Colonic mucosa (tissue), 4 donors: ENCODE results near the gene HLA-G. TPM values are rescaled to one million over a fixed set of nuclear protein-coding genes. Genes with fewer than 3 reads are reported as not detected.

Experiments used
- DNase-seq: peaks from one replicate; pipeline ENCODE4 v3.0.0-alpha.2; 2020
- H3K27ac ChIP-seq: fragments of 200-600 bp; one replicate; pipeline ENCODE4 v1.8.0; 2021
- H3K27me3 ChIP-seq: fragments of 200-600 bp; one replicate; pipeline ENCODE4 v1.8.0; 2021
- H3K36me3 ChIP-seq: fragments of 200-600 bp; one replicate; pipeline ENCODE4 v1.8.0; 2021
- H3K4me1 ChIP-seq: fragments of 200-600 bp; one replicate; pipeline ENCODE4 v1.8.0; 2021; ENCODE audit warnings: mild to moderate bottlenecking
- H3K4me3 ChIP-seq: fragments of 200-600 bp; one replicate; pipeline ENCODE4 v1.8.0; 2021
- H3K9ac ChIP-seq, 2 donors: one replicate each; pipeline ENCODE4 v1.7.0; 2013; ENCODE audit warnings: control low read depth in 2 of 2, low read depth in 2 of 2, low read length in 2 of 2
- H3K9me3 ChIP-seq: fragments of 200-600 bp; one replicate; pipeline ENCODE4 v1.8.0; 2021
- intact Hi-C: fragments of 100-400 bp; cut with DNase I; formaldehyde crosslinking; loops from one replicate; pipeline ENCODE4 v1.14.1; 2022
- total RNA-seq, 2 donors: library from RNA; stranded (reverse); fragmentation: NEBNext Ultra II Directional in 1 of 2; extraction: Animal tissue kit (Norgen Biotek cat#: 25700) in 1 of 2; gene quantifications; one replicate each; pipeline ENCODE4 v1.2.1, GENCODE V29; 2021
- TF ChIP-seq, protein P1 (sequence below): fragments of 200-600 bp; IDR thresholded peaks from one replicate; pipeline ENCODE4 v1.8.0; 2022; ENCODE audit warnings: antibody characterized with exemption, mild to moderate bottlenecking
- donor health status: healthy.
- donor health status: DM: no; HTN: no; CAD: no.
- donor health status: DM: no; HTN: no; CAD: no.

The HLA-G gene
- total RNA-seq, 2 donors from 2014 or later = 55.3 to 91.3 TPM

DNA sequence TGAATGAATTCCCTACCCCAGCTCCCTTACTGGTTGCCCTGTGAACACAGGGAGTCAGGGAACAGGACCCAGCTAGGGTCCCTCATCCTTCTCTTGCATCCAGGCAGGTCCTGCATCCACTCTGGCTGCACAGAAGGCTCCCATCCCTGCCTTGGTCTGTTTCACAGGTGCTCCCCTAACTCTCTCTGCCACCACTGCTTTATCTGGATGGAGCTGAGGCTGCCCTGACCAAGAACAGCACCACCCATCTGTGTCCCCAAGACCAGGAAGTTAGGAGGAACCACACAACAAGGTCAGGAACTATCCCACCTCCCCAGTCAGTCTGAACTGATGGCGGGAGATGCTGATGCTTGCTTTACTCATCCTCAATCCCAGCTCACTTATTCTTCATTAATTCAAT is 16.2 kb upstream of the HLA-G start:
- no peaks in the 10 kb centered on the region for H3K4me1 ChIP-seq
- intact Hi-C loops = no loop called here
- no peaks in the 10 kb centered on the region for H3K27me3 ChIP-seq
- no peaks in the 10 kb centered on the region for H3K36me3 ChIP-seq
- TF ChIP-seq, protein P1, sequence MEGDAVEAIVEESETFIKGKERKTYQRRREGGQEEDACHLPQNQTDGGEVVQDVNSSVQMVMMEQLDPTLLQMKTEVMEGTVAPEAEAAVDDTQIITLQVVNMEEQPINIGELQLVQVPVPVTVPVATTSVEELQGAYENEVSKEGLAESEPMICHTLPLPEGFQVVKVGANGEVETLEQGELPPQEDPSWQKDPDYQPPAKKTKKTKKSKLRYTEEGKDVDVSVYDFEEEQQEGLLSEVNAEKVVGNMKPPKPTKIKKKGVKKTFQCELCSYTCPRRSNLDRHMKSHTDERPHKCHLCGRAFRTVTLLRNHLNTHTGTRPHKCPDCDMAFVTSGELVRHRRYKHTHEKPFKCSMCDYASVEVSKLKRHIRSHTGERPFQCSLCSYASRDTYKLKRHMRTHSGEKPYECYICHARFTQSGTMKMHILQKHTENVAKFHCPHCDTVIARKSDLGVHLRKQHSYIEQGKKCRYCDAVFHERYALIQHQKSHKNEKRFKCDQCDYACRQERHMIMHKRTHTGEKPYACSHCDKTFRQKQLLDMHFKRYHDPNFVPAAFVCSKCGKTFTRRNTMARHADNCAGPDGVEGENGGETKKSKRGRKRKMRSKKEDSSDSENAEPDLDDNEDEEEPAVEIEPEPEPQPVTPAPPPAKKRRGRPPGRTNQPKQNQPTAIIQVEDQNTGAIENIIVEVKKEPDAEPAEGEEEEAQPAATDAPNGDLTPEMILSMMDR = no peak
- H3K9ac ChIP-seq = no peak overlapping the region
- H3K9me3 ChIP-seq = no peaks in the 10 kb centered on the region
- DNase-seq = no peak
- no peak overlapping the region for H3K27ac ChIP-seq
- no peak overlapping the region for H3K4me3 ChIP-seq

DNA sequence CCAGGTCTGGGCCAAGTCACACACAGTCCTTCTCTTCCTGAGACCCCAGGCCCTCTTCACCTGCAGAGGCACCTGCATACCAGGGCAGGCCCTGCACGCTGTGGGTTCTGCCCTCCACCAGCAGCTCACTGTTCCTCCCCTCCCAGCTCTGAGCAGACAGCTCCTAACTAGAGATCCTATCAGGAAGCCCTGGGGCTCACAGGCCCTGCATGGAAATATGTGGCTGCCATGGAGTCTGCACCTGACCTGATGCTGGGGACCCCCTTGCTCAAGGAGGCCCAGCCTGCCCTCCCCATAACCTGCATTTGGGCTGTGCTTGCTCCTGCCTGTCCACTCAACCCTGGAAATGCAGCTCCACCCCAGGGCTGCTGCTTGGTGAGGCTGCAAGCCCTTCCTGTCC is 14.6 kb upstream of the HLA-G start:
- no peak overlapping the region for H3K4me3 ChIP-seq
- TF ChIP-seq, protein P1 = no peak
- DNase-seq = no peak
- H3K27ac ChIP-seq = no peak overlapping the region
- no peaks in the 10 kb centered on the region for H3K36me3 ChIP-seq
- intact Hi-C loops = no loop called here
- no peaks in the 10 kb centered on the region for H3K4me1 ChIP-seq
- no peaks in the 10 kb centered on the region for H3K9me3 ChIP-seq
- H3K9ac ChIP-seq = no peak overlapping the region
- no peaks in the 10 kb centered on the region for H3K27me3 ChIP-seq

DNA sequence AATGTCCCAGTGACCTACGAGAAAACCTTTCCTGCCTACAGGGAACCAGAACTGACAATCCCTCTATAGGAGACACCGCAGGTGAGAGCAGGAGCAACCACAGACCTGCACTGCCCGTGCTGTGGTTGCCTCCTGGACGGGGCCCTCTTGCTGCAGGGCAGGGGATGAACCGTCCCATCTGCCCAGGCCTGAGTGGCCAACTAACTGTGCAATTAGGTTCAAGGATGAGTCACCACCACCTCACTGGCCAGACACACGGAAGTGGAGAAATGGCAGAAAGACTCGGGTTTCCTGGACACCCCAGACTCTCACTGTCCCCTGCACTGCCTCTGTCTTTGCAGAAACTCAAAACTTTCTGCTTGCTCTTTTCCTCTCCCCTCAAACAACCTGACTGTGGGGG is 13.8 kb upstream of the HLA-G start:
- Histone ChIP-seq H3K9me3 (no peaks in the 10 kb centered on the region), H3K4me3 (no peak overlapping the region), H3K9ac (no peak overlapping the region), H3K4me1 (no peaks in the 10 kb centered on the region), H3K27ac (no peak overlapping the region), H3K27me3 (no peaks in the 10 kb centered on the region), H3K36me3 (no peaks in the 10 kb centered on the region)
- no peak for DNase-seq
- intact Hi-C loops = no loop called here
- TF ChIP-seq, protein P1 = no peak

DNA sequence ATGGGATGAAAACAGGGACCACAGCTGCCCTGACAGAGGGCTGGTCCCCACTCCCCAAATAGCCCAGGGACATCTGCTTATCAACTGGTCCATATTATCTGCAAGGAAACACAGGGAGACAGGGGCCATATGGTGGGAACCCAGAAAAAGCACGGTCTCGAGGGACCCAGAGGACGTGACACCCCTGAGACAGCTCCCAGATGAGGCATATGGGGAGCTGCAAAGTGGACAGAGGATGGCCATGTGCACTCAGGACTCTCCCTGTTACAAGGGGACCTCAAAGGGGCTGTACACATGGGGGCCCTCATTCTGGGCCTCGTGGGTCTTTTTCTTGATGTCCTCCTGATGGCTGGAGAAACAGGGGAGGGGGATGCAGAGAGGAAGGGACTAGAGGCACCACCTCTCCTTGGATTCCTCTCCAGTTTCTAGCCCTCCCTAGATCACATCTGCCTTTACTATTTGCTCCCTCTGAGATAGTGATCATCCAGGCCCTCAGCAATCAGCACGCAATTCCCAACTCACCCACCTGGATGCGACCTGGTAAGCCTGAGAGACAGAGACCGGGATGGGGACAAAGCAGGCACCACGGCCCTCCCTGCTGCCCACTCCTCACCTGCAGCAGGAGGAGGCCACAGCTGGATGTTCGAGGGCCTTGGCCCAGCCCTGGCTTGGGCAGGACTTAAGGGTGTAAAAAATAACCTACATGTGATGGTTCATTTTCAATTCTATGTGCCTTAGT is 13.1 kb upstream of the HLA-G start:
- H3K9ac ChIP-seq = no peak overlapping the region
- no peak overlapping the region for H3K27ac ChIP-seq
- intact Hi-C loops = no loop called here
- H3K4me3 ChIP-seq = no peak overlapping the region
- DNase-seq = no peak
- H3K9me3 ChIP-seq = no peaks in the 10 kb centered on the region
- no peaks in the 10 kb centered on the region for H3K4me1 ChIP-seq
- H3K27me3 ChIP-seq = no peaks in the 10 kb centered on the region
- no peaks in the 10 kb centered on the region for H3K36me3 ChIP-seq
- TF ChIP-seq, protein P1 = no peak

DNA sequence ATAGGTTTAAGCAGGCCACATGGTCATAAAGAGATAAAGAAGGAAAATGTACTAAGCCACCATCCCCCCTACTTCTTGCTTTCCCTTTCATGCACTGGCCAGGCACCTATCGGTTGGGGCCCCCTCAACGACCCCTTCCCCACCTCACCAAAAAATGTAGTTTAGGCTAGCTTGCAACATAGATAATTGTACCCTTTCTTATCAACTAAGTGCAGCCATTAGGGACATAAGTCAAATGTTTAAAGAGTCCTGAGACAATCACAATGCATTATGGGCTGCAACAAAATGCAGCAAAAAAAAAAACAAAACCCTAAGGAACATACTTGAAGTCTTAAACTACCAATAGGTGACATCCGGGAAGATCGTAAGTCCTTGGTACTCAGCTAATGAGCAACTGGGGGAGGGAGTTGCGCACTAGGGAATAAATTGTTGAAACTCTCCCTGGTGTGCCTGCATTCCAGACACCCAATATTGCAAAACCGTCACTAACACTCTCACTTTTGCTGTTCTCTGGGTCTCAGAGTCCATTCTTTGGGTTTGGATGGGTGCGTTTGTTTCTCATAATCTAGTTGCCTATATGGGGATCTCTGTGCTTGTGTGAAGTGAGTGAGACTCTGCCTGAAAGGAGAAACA is 12.4 kb upstream of the HLA-G start:
- Histone ChIP-seq H3K9ac (no peak overlapping the region), H3K27ac (no peak overlapping the region), H3K27me3 (no peaks in the 10 kb centered on the region), H3K36me3 (no peaks in the 10 kb centered on the region), H3K9me3 (no peaks in the 10 kb centered on the region), H3K4me3 (no peak overlapping the region), H3K4me1 (no peaks in the 10 kb centered on the region)
- TF ChIP-seq, protein P1 = no peak
- intact Hi-C loops = no loop called here
- DNase-seq = no peak
